Measurements from ENCODE around the gene SPATA20.

DNA sequence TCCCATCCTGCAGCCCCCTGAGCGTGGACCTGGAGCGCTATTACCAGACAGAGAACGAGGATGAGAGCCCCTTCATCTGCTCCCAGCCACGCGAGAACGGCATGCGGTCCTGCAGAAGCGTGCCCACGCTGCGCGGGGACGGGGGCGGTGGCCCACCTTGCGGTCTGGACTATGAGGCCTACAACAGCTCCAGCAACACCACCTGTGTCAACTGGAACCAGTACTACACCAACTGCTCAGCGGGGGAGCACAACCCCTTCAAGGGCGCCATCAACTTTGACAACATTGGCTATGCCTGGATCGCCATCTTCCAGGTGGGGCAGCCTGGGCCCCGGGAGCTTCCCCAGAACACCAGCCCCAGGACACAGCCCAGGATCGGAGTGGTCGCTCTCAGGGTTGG is 25.6 kb downstream of the SPATA20 start:
- TF ChIP-seq SMAD4 (CRISPR knock-in tag; IDR thresholded peaks at IDR 0.05) (no peak), CTCF (IDR thresholded peaks at IDR 0.05) (no peak), NFYB (CRISPR knock-in tag; conservative IDR thresholded peaks at IDR 0.05; ENCODE audit: low read depth) (no peak), TEAD4 (CRISPR knock-in tag; IDR thresholded peaks at IDR 0.05) (no peak), SP1 (CRISPR knock-in tag; conservative IDR thresholded peaks at IDR 0.05) (no peak), JUN (CRISPR knock-in tag; IDR thresholded peaks at IDR 0.05) (no peak), KAT7 (CRISPR knock-in tag; IDR thresholded peaks at IDR 0.05; ENCODE audit: borderline replicate concordance) (no peak), E2F1 (CRISPR knock-in tag; IDR thresholded peaks at IDR 0.05) (no peak), FOXJ3 (CRISPR knock-in tag; IDR thresholded peaks at IDR 0.05; ENCODE audit: borderline replicate concordance) (no peak), MYBL2 (CRISPR knock-in tag; IDR thresholded peaks at IDR 0.05) (no peak), GTF2I (CRISPR knock-in tag; conservative IDR thresholded peaks at IDR 0.05) (no peak)
- TF ChIP-seq, protein P1, sequence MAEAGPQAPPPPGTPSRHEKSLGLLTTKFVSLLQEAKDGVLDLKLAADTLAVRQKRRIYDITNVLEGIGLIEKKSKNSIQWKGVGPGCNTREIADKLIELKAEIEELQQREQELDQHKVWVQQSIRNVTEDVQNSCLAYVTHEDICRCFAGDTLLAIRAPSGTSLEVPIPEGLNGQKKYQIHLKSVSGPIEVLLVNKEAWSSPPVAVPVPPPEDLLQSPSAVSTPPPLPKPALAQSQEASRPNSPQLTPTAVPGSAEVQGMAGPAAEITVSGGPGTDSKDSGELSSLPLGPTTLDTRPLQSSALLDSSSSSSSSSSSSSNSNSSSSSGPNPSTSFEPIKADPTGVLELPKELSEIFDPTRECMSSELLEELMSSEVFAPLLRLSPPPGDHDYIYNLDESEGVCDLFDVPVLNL (CRISPR knock-in tag; IDR thresholded peaks at IDR 0.05; ENCODE audit: borderline replicate concordance, low read depth): no peak
